GM18909 (cell line): Measurements from ENCODE around the gene HOXB7.

Source experiments
- ATAC-seq: cut with Tn5 transposase; IDR thresholded peaks from one replicate; pipeline ENCODE4 v1.9.1; 2021; ENCODE audit warnings: mild to moderate bottlenecking; ENCODE audit not compliant: unreplicated experiment, poor library complexity

The HOXB7 gene

DNA sequence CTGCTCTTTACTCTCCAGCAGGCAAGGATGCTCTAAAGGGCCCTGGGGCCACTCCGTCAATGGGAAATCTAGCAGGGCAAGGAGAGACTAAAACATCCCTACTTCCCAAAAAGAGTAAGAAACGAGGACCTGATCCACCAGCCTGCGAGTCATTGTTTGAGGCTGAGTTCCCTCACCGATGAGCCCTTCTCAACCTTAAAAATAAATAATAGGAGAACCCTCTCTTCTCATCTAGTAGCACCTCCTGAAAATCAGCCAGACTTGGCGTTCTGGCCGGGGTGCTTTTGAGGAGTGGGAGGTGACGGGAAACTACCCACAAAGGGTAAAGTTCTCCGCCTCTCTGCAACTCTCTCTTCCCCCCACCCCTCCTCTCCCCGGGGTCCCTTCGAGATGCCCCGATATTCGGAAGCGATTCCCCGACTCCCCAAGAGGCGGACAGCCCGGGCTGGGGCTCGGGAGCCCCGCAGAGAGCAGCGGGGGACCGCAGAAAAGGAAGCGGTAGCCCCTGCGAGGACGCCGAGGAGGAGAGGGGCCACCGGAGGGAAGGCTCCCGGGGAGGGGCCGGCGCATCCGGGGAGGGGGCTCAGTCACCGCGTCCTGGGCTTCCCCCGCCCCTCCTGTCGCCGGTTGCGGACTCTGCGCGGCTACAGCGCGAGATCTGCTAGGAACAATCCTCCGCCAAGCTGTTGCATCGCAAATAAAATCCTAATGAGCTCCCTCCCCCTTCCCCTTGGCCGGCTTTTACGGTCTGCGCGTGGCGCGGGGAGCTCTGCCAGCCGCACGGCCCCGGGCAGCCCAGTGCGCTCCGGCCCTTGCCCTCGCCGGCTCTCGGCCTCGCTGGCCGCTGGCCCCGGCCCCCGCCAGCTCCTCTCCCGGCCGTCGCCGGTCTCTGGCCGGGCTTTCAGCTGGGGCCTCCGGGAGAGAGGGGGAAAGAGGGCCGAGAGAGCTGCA is 14.0 kb upstream of the HOXB7 start:
- ATAC-seq: no peak

DNA sequence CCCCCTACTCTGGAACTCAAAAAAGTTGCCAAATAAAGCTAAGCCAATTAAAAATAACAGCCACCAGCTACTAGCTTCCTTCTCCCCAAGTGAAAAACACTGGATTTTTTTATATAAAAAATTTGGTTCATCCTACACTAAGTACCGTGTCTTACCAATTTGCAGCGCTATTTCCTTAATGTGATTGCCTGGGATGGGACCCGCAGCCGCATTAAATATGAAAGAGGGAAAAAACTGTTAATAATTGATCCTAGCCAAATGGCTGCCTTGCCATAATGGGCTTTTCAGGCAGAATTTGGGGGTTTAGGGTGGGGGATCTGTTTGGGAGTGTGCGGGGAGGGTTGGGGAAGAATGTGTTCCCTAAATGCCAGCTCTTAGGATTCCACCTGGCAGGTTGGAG is 13.3 kb upstream of the HOXB7 start:
- ATAC-seq: no peak

DNA sequence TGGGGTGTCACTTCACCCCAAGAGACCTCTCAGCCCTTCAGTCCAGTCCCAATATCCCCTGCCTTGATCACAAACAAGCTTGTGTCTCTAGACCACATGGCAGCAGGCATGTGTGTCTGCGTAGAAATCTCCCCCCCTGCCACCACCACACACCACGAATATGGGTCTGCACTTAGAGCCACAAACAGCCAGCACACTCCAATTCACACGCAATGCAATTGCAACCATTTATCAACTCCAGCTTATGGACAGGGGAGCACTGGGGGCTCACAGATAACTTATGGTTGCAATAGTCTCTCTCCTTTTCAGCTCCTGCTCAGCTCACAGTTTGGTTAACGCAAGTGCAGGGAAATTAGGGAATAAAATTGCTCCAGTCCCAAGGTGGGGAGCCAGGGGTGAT is 12.8 kb upstream of the HOXB7 start:
- ATAC-seq: no peak

DNA sequence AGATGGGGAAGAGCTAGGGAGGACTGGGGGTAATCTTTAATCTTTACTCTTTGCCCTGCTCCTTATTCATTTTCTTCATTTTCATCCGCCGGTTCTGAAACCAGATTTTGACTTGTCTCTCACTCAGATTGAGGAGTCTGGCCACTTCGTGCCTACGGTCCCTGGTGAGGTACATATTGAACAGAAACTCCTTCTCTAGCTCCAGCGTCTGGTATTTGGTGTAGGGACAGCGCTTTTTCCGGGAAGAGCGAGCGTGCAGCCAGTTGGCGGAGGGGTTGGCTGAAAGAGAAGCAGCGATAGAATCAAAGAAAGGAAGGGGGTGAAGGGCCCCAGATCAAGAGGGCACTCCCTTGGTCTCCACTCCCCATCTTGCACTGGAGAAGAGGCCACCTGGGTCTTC is 12.0 kb upstream of the HOXB7 start:
- no peak for ATAC-seq

DNA sequence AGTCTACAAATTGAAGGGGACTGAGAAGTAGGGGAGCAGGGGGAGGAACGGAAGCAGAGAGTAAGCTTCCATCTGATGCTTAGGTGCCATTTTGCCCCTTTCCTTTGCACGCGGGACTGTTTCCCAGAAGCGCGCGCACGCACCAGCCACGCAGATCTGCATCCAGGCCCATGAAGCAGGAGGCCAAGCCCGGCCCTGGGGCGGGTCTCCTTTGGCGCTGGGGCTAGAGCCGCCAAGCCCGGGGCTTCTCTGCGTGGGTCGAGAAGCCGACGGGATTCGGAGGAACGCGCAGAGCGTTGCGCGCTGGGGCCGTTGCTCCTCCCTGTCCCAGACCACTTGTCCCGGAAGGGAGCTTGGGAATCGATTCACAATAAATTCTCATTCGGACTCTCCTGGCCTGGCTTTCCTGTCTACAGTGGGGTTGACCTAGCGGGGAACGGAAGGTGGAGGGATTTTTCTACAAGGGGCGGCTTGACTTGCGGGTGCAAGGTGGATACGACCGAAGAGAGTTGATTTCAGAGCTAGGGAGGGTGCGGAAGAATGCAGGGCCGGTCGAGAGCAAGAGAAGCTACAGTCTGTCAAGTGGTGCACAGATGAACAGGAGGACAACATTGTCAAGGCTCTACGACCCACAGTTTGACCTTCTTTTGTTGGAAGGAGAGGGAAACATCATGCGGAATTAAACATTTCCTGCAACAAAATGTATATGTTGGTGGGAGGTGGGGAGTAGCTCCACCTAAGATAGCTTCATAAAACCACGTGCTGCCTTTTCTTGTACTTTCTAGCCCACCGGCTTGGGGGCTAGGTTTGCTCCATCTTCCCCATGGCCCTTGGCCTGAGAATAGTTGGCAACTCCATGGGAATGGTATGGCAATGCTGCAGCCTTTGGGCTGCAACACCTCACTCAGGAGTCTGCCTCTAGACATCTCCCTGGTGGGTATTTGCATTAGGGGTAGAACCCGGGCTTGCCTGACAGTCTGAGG is 10.9 kb upstream of the HOXB7 start:
- no peak for ATAC-seq

DNA sequence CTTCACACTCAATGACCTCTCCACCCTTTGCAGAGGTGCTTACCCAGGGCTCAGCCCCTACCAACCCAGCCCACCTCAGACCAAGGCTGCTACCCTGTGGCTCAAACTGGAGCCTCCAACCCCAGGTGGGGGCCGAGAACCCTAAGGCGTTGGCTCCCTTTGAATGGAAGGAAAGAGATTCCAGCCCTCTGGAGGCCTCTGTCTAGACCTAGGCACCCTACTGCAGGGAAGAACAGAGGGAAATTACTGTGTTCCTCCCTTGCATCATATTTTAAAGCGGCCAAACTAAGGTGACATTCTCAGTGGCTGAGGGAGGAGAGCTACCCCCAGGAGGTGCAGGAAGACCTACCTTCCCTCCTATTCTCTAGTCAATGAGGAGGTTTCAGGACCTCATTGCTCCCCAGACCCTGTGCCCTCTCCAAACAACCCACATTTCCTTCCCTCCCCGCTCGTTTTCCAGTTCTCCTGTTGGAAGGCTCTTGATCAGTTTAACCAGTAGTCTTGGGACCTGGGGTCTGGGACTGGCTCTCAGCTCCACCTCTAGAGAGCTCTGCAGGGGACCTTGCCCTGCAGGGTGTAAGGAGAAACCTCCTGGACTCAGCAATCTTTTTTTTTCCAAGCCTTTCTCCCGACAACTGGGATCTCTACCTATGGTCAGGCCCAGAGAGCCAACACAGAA is 9.8 kb upstream of the HOXB7 start:
- ATAC-seq: no peak

DNA sequence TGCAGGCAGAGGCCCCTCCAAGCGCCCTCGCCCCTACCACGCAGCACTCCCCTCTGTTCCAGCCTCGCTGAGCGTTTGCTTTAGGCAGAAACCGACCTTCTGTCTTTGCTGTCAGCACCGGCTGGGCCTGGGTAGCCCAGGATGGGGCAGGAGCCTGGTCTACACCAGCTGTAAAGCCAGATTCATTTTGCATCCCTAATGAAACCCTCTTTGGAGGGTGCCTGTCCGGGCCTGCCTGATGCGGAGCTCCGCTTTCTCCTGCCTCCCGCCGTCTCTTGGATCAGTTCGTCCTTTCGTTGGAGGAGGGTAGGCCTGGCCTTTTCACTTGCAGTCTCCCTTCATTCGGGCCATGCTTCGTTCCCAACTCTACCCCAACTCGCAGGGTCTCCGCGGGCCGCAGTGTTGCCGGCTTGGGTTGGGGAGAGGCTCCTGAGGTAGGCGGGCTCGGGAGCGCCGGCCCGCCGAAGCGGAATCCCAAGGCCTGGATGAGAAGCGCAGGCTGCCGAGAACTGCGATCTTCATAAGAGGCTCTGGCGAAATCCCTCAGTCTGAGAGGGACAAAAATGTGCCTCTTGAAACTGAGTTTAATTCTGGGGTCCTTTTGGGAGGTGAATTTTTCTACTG is 9.1 kb upstream of the HOXB7 start:
- ATAC-seq: no peak

DNA sequence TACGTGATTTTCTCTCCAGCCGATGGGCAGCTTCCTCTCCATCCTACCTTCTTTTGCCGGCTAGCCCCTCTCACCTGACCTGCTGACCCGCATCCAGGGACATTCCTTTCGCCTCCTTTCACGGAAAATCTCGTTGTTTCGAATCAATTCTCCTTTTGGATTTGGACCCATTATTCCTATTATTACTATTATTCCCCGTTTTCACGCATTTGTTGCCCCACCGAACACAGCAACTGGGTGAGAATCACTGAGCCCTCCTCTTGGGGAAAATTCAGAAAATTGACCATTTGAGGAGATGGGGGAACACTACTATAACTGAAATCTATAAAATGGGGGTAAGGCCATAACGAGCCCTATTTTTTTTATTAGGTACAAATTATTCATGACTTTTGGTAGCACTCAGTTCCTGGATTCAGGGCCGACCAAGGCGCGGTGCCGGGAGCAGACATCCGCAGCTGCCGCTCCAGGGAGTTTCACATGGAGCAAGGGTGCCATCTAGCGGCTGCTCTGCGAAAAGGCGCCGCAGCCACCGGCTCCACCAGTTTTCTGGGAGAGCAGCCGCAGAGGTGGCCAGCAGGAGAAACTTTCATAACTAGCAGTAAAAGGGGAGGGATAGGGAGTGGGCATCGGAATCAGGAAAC is 7.6 kb upstream of the HOXB7 start:
- peak; percentile 54 for ATAC-seq

DNA sequence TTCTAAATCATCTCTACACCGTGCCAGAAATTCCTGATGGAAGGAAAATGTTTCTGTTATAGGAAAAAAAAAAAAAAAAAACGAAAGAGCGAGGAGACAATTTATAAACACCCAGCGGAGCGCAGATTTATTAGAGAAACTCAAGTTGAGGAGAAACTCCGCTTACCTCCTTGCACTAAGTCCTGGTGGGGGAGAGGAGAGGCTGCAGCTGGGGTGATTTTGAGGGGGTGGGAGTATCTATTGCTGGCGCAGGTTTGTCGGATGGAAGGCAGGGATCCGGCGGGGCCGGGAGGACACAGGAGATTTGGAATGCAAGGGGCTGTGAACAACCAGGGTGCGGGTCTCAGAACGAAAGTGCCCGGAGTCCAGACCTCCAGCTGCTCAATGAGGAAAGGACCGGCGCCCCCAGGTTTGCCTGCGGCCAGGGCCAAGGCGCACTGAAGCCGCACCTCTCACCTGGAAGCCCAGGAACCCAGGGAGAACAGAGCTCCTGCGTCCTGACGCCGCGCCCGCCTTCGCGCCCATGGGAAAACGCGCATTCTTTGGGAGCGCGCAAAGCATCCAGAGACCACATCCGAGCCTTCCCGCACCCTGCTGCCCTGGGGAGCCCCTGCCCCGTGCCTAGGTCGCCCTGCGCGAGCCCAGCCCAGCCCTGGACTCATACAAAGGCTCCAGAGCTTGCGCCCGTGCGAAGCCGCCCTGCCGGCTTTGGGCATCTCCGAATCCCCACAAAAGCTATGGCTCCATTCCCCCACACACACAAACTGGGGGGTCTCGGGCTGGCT is 6.8 kb upstream of the HOXB7 start:
- no peak for ATAC-seq

DNA sequence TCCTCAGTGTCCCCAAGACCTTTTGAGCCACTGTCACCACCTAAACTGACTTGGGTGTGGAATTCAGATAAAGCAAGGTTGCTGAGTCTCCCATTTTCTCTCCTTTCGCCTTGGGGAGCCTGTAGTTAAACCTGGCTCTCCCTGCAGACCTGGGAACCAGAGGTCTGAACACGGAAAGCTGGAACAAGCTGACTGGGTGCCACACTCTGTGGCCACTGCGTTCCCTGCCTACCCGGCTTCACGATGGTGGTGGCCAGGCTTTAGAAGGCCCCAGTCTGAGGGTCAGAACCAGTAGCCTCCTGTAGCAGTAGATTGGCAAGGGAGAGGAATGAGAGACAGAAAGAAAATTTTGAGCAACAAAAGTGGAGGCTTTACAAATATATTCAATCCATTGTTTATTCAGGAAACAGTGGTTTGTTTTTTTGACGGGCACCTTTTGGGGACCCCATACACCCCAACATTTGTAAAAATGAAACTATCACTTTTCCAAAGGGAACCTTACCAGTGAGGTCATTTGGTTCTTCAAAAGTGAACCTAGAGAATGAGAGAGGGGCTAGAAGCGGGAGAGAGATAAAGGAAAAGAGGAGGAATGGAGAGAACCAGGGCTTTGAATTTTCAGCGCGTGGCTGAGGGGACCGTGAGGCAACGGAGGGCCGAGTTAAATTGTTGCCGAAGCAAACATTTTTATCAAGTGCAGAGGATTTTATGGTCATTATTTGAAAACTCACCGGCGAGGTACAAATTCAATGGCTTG is 6.1 kb upstream of the HOXB7 start:
- ATAC-seq: no peak

DNA sequence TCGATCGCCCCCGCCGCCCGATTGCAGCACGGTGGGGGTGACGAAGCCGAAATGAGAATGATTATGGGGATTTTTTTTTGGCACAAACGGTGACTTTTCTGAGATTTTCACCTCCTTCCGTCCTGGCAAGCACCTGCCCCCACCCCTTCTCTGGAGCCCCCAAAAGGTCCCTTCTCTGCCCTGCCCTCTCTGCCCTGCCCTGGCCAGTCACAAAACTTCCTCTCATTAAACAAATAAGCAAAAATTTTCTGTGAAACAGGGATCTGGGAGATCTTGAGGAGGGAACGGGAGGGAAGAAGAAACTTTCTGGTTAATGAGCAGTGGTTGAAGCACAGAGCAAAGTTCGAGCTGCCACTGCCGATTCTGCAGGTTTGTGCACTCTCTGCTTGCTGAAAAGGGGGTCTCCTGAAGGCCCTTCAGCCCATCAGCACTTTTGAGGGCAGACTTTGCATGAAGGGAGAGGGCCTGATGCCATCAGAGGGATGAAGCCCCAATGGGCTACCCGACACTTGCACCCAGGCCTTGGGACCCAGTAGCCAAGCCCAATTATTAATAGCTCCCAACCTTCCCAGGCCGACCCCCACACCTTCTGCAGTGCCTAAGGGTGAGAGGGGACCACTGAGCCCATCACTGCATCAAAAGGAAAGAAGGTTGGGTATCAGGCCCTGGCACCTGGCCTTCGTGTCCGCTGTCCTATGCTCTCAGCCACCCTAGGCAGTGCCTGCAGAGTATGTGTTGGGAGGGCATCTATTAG is 5.3 kb upstream of the HOXB7 start:
- no peak for ATAC-seq

DNA sequence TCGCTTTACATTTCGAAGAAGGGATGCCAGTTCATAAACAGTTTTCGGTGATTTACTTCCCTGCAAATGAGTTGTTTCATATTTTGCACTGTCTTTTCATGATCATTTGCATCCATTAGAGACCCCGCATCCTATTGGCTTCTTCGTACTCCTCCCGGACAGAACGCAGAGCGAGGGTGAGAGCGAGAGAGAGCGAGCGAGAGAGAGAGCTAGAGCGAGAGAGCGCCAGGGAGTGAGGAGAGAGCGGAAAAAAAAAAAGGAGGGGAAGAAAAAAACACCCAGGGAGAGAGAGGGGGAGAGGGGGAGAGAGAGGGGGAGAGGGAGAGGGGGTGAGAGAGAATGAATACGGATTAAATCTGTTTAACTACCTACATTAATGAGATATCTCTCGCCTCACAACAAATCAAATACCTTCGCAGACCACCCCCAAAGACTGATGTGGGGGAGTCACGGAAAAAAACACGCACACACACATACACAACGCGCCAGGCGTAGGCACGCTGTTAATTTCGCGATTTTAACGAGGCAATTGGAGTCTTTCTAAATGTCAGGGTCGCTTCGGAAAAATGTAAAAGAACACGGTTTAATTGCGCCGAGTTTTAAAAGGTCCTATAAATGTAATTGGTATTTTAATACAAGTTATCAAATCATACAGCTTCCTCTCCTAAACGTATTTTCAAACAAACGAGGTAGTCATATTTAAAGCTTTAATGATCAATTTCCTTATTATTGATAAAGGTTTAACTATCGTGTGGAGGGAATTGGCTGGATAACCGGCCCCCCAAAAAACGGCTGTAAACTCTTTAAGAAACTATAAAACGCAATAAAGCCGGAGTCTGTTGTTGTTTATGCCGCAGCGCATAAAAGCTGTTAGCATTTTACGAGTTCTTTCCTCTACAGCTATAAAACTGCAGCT is 4.5 kb upstream of the HOXB7 start, which contains the start of gene HOXB8:
HOXB8 (minus strand) TSS at position 246 of the 916 bp plus-strand sequence. CDS start 588 bp downstream, outside the sequence.
- no peak for ATAC-seq

DNA sequence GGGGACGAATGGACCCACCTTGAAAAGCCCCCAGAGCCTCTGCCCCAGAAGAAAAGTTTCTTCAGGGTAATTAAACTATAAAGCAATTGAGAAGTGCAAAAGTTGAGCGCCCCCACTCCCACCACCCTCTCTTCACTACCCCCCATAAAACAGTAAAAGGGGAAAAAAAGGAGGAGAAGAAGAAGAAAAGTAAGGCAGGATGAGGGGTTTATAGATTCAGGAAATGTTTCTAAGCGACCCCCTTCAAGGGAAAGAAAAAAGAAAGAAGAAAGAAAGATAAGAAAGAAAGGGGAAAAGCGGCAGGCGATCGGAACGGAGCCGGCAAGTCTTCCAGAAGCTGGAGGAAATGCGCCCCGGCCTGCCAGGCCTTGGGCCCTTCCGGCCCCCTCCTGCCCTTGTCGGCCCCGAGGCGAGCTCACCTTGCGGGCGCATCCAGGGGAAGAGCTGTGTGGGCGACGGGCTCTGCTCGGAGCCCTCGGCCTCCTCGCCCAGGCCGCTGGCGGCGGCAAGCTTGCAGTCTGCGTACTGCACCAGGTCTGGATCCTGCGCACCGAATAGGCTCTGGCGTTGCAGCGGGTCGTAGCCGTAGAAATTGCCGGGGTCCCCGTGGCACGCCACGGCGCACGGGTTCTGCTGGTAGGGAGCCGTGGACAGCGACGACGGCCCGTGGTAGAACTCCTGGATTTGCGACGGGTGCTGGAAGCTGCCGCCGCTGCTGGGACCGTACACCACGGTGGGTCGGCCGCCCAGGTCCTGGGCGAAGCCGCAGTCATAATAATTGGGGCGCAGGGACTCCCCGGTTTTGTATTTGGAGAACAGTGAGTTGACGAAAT is 3.3 kb upstream of the HOXB7 start:
- no peak for ATAC-seq

DNA sequence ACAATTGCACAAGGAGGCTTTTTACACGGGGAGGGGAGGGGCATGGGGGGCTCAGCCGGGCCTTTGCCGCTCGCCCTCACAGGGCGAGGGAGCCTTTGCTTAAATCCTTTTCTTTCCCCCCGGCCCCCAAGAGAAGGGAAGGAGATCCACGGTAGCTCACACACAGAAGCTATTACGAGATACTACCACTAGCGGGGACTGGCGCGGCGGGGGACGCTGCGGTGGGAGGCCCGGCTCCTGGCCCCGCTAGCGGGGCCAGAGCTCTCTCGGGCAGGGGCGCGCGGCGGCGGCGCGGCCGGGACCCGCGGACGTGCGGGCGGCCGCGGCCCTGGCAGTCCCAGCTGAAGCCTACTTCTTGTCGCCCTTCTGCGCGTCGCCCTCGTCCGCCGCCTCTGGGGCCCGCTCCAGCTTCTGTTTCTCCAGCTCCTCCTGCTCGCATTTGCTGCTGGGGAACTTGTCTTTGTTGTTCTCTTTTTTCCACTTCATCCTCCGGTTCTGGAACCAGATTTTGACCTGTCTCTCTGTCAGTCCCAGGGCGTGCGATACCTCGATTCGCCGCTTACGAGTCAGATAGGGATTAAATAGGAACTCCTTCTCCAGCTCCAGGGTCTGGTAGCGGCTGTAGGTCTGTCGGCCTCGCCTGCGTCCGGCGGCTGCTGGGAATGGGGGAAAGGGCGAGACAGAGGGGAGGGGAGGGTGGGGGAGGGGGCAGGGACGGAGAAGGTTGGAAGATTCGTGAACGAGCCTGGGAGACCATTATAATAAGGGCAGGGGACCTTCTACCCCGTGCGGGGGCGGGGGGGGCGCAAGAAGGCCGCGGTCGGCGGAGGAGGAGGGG is 2.3 kb upstream of the HOXB7 start:
- no peak for ATAC-seq

DNA sequence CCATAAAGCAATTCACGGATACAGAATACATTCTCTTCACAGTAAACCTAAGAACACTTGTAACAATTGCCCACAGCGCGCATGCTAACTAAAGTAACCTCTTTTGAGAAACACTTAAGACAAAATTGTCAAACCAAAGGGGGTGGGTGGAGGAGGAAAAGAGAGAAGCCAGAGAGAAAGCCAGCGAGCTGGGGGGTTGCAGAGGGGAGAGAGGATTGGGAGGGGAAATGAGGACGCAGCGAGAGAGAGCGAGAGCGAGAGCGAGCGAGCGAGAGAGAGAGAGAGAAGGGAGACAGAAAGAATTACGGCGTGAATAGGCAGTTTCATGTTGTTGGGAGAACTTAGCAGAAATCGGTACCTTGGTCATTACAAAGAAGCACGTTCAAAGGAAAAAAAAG is 1.6 kb upstream of the HOXB7 start:
- no peak for ATAC-seq
